AG04449 (cell line): Measurements from ENCODE around the gene CCDC85C.

Experiments used
- CTCF ChIA-PET: fragments of 350-600 bp; formaldehyde crosslinking; extraction: SDS; loops from one replicate; lab custom pipeline; 2021; ENCODE audit warnings: antibody characterized with exemption; lab: Yijun Ruan, JAX
- POLR2A ChIA-PET: fragments of 400-600, 350-600 bp; formaldehyde crosslinking; extraction: SDS; loops from one replicate; lab custom pipeline; 2020; ENCODE audit warnings: antibody characterized with exemption, inconsistent platforms; lab: Yijun Ruan, JAX
- DNase-seq: peaks from one replicate; pipeline ENCODE4 v3.0.0-alpha.2; 2010; ENCODE audit warnings: low read depth, low spot score
- H3K4me3 ChIP-seq: 2 replicates; pipeline ENCODE4 v1.5.1; 2011; ENCODE audit warnings: low read depth, mild to moderate bottlenecking, control low read depth, low read length
- TF ChIP-seq, protein P1 (sequence below): IDR thresholded peaks from one replicate; pipeline ENCODE4 v1.5.1; 2011; ENCODE audit warnings: mild to moderate bottlenecking, moderate library complexity, low read length, control low read depth, inconsistent platforms; ENCODE audit not compliant: insufficient read depth; ENCODE audit errors: missing control alignments

The CCDC85C gene

DNA sequence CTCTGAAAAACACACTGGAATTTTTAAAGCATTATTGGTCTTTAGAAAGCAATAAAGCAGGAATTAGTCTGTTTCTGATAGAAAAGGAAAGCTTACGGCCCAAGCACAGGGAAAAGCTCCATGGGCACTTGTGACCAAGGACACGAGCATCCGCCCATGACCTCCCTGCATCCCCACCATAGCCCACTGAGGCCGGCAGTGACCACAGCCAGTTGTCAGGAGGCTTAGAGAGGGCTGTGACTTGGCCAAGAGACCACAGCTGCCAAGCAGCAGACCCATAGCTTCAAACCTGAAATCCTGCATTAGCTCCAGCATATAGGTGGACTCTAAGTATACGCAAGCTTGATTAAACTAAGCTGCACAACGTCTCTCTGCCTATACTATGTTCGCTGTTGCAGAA is 132.3 kb downstream of the CCDC85C start:
- CTCF ChIA-PET: interaction anchor here (1.3 to 1.7 kb wide), 4 partner anchors 9 to 44 kb away, joined by 3 to 9 read pairs (median 5); partner anchors contain the start of genes CCNK and SETD3
- TF ChIP-seq, protein P1, sequence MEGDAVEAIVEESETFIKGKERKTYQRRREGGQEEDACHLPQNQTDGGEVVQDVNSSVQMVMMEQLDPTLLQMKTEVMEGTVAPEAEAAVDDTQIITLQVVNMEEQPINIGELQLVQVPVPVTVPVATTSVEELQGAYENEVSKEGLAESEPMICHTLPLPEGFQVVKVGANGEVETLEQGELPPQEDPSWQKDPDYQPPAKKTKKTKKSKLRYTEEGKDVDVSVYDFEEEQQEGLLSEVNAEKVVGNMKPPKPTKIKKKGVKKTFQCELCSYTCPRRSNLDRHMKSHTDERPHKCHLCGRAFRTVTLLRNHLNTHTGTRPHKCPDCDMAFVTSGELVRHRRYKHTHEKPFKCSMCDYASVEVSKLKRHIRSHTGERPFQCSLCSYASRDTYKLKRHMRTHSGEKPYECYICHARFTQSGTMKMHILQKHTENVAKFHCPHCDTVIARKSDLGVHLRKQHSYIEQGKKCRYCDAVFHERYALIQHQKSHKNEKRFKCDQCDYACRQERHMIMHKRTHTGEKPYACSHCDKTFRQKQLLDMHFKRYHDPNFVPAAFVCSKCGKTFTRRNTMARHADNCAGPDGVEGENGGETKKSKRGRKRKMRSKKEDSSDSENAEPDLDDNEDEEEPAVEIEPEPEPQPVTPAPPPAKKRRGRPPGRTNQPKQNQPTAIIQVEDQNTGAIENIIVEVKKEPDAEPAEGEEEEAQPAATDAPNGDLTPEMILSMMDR: no peak
- no peak overlapping the region for H3K4me3 ChIP-seq
- POLR2A ChIA-PET: no interaction called here
- DNase-seq: no peak

DNA sequence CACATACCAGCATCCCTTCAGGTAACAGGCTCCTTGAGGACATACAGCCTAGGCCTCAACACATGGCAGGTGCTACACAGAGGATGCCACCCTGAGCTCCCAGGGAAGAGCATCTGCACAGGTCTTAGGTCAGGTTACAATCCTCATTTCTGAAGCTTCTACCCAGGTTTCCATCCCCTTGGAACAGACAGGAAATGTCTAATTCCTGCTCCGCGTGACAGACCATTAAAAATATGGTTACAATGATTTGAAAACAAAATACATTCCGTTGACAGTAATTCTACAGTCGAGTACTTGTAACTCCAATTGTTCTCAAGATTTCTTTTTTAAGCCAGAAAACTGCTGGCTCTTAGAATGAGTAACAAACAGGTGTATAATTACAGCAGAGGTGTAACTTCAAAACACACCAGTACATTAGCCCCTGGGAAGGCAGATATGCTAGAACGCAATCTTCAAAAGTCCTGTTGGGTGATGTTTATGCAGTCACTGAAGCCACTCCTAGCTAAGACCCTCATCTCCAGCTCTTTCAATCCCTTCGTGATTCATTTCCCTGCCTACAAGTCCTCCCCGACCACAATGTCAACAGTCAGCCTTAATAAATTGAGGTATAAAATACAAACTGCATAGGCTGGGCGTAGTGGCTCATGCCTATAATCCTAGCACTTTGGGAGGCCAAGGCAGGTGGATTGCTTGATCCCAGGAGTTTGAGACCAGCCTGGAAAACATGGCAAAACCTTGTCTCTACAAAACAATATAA is 135.0 kb downstream of the CCDC85C start:
- no peak overlapping the region for H3K4me3 ChIP-seq
- DNase-seq: no peak
- ChIA-PET CTCF (interaction anchor here (1.0 kb wide), 1 partner anchor 13 kb away, joined by 3 read pairs; no protein-coding TSS in a partner anchor), POLR2A (no interaction called here)
- TF ChIP-seq, protein P1: no peak

DNA sequence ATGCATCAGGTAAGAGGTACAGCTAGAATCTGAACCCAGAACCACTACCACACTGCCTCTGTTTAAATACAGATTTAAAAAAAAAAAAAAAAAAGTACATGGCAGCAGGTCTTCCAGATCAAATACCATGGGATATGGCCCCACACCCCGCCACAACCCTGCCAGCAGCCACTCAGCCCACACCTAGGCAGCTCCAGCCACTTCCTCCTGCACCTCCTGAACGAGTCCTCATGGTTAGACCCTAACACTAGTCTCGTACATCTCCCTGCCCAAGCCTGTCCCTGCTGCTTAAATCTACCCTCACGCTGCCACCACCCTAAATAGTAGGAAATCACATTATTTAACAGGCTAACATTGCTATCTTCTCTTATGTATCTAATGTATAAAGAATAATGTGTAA is 135.9 kb downstream of the CCDC85C start:
- TF ChIP-seq, protein P1: no peak
- POLR2A ChIA-PET: no interaction called here
- DNase-seq: no peak
- CTCF ChIA-PET: interaction anchor here (0.8 kb wide), 1 partner anchor 13 kb away, joined by 3 read pairs; no protein-coding TSS in a partner anchor
- H3K4me3 ChIP-seq: no peak overlapping the region

DNA sequence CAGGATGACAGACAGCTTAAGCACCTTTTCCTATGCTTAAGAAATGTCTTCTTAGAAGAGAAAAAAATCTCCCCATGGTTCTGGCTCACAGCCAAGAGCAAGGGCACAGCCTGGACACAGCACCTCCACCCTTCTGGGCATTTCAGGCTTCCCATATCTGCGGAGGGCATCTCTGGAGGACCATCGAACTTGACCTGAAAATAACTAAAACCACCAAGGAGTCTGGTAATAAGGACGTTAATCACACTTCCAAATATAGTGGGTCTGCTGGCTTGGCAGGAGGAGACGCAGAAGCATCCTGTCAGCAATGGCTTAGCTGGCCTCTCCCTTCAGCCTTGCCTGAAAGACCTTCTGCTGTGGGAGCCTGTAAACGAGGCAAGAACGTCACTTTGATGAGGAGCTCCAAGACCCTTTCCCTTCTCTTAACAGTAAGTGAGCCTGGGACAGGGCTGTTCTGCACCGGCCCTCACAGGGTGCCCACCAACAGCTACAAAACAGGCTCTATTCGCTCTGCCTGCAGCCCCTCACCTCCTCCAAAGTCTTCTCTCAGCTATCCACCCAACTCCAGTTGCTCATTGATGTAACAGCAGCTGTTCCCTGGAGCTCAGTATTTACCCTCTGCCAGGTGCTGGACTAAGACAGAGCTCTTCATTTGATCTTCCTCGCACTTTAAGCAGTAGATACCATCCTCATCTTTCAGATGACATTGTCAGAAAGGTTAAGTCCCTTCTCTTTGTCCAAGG is 136.5 kb downstream of the CCDC85C start:
- TF ChIP-seq, protein P1: no peak
- CTCF ChIA-PET: interaction anchor here (0.8 kb wide), 1 partner anchor 13 kb away, joined by 3 read pairs; no protein-coding TSS in a partner anchor
- no peak overlapping the region for H3K4me3 ChIP-seq
- no peak for DNase-seq
- POLR2A ChIA-PET: no interaction called here

DNA sequence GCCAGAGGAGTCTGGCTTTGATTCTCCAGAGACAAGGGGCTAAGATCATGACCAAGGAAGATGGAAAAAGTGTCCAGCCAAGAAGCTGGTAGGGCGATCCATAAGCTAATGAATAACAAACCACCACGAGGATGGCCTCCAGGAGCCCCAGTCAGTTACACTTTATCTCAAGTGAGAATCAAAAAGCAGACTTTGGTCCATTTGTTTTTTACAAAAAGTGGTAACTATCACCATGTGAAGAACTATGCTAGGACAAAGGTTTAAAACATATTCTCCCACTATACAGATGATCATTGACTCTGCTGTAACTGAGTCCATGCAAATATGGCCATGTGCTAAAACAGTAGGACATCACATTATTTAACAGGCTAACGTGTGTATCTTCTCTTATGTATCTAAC is 137.2 kb downstream of the CCDC85C start:
- DNase-seq: no peak
- no peak overlapping the region for H3K4me3 ChIP-seq
- TF ChIP-seq, protein P1: no peak
- POLR2A ChIA-PET: no interaction called here
- CTCF ChIA-PET: no interaction called here

DNA sequence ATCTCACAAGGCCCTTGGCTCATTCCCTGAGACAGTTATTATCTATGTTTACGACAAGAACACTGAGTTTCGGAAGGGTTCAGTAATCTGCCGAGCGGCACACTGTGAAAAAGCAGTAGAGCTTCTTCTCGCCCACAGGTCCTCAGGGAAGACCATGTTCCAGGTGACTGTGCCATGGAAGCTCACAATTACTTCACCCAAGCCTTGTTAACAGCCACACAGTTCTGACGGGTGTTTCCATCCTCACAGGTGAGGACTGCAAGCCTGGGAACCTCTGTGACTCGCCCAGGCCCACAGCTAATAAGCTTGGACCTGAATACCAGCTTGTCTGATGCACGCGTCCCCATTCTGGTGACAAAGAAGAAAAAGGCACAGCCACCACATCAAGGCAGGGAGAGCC is 138.7 kb downstream of the CCDC85C start:
- TF ChIP-seq, protein P1: no peak
- no peak overlapping the region for H3K4me3 ChIP-seq
- CTCF ChIA-PET: interaction anchor here (1.8 kb wide), 1 partner anchor 9 kb away, joined by 4 read pairs; no protein-coding TSS in a partner anchor
- POLR2A ChIA-PET: no interaction called here
- DNase-seq: no peak
